GM18861 (cell line): ENCODE data around the gene NUP85.
"Not testable (repeated sequence)": the region's sequence is repeated elsewhere in the genome, so short reads cannot be mapped to it uniquely, and the experiment has no call there.

Source experiments
- ATAC-seq: cut with Tn5 transposase; IDR thresholded peaks from one replicate; pipeline ENCODE4 v1.9.1; 2021; ENCODE audit not compliant: unreplicated experiment

The NUP85 gene

DNA sequence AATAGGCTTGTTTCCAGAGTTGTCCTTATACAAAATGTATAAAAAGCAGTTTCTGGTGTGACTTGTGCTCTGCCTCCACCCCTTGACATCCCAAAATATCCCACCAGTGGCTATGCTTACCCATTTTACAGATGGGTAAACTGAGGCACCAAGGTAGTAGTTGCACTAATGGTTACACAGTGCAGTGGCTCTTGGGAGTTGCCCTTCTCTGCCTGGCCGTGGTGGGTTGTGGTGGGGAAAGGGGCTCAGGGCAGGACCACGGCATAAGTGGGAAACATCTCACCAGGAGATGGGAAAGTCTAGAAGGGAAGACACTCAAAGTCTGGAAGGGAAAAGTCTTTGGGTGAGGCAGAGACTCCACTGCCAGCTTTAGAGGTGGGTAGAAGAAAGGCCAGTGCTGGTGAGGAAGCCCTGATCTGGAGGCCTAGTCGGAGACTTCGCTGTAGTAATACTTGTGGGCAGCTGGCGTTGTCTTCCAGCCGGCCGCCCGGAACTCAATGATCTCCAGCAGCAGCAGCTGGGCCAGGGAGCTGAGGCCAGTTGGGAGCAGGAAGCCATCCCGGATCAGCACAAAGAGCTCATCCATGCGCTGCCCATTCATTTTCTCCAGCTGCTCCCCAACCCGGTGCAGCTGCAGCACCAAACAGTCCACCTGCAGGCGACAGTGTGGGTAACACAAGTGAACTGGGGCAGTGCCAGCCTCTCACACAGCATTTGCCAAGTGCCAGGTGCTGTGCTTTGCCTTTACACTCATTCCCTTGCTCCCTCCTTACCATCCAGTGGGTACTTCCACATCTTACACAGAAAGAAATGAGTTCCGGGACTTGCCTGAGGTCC lies 61.1 kb downstream of the NUP85 start:
- no peak for ATAC-seq

DNA sequence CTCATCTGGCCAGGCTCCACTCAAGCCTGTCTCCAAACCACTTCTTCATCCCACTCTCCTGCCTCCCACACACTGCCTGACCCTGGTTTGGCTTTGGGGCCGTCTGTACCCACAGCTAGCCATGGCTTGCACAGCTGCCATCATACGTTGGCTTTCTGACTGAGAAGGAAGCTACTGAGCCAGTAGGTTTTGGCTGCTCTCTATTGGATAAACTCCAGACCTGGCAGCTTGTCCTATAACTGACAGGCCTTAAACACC lies 61.6 kb downstream of the NUP85 start:
- no peak for ATAC-seq

DNA sequence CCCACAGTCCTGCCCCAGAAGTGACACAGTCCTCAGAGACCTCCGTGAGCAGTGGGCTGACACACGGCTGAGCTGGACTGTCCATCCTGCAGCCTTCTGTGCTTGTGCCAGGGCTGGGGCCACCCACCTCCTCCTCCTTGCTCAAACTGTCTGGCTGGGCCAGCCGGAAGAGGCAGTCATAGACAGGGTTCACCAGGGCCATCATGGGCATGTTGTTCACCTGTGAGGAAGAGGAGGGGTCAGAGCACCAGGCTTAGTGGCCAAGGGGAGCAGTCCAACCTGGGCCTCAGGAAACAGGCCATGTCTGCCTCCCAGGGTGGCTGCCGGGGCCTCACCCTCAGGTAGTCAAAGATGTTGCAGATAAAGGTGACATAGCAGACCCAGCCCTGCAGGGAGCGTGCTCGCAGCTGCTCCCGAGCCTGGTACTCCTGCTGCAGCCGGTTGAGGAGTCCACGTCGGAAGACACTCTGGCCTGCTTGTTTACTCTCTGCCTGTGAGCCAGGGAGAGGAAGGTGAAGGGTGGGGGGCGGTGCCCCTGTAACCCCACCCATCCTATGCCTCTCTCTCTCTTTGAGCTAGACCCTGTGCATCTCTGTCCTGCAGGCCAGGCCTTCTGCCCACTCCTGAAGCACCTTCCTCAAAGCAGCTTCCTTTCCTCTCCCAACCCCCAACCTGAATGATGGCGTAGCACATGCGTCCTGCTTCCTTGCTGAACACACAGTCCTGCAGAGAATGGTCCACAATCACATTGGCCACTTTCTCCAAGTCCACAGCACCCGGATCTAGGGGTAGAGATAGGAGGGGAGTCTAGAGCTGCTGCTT lies 62.1 kb downstream of the NUP85 start:
- ATAC-seq, result no peak

DNA sequence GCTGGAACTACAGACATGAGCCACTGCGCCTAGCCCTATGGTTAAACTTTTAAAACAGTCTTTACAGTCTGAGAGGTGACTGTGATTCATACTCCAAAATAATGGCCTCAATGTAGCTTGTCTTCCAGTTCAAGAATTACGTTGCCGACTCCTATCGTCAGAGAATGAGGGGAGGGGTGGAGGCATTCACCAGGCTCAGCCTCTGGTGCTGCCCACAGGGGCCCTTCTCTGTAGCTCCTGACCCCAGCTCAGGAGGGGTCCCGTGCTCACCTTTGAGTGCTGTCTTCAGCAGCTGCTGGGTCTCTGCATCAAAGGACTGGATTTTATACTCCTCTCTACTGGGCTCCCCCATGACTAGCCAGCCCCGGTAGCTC lies 64.4 kb downstream of the NUP85 start:
- ATAC-seq, result no peak

DNA sequence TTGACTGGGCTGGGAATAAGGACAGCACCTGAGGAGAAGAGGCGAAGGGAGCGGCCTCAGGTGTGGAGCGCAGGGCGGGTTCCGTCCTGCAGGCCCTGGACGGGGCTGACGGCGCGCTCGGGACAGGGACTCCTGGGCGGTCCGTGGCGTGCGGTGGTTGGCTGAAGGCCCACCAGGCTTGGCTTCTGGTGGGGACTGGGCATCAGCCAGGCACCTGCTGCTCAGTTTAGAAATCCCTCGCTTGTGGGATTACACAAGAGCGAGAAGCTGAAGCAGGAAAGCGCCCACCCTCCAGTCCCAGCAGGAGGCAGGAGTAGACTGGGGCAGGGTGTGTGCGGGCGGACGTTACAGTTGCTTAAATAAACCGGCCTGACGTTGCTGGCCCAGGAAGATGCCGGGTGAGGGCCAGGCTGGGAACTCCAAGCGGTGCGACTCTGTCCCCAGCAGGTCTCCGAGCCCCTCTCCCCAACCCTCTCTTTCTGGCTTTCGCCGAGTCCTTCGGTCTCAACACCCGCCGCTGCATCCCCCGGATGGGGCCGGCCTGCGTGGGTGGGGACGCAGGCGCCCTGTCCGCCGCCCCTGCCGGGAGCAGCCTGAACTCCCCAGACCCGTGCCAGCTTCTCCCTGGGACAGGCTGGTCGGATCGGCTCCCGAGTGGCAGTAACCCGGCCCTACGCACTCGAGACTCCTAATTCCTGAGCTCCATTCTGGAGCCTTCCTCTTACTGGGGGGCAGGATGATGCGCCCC lies 64.9 kb downstream of the NUP85 start:
- ATAC-seq, result peak; percentile 19

DNA sequence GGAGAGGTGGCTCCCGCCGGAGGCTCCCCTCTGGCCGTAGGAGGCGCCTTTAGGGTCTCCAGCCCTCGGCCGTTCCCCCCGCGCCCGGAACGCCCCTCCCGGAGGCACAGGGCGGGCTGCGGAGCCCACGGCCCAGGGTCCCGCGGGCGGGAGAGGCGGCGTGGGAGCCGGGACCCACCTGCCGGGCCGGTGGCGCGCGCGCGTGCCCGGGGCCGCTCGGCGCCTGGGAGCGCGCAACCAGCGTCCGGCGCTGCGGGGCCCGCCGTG lies 65.4 kb downstream of the NUP85 start, which contains the start of gene MIF4GD:
Gene MIF4GD, minus strand, starts transcription at position 266 of the 267 bp plus-strand sequence. CDS start 1,036 bp downstream, outside the sequence.
- peak; percentile 16 for ATAC-seq

DNA sequence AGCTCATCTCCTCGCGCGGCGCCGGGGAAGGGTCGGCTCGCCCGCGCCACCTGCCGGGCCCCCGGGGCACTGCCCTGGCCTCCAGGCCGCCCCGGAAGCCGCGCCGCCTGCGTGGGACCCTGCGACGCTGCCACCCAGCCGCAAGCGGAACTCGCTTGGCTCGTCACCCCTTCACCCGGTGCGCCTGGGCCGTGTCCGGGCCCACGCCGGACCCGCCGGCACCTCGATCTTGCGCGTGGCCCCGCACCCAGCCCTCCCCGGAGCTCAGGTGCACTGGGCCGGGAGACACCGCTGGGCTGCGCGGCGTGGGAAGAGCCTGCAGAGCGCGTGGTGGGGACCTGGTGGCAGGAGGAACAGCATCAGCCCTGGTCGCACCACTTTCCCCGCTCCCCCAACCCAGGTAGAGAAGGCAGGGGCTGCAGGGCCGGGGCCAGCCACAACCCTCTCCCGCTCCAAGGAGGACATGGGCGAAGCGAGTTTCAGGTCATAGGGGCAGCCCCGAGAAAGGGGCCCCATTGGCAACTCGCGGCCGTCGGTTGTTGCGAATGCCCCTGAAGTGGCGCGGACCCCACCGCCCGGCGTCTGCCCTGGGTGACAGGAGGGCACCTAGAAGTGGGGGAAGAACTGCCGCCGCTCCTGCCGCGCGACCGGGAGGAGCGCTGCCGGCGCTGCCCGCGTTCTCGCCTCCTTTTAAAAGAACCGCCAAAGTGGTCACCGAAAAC lies 65.9 kb downstream of the NUP85 start:
- peak; percentile 56 for ATAC-seq

DNA sequence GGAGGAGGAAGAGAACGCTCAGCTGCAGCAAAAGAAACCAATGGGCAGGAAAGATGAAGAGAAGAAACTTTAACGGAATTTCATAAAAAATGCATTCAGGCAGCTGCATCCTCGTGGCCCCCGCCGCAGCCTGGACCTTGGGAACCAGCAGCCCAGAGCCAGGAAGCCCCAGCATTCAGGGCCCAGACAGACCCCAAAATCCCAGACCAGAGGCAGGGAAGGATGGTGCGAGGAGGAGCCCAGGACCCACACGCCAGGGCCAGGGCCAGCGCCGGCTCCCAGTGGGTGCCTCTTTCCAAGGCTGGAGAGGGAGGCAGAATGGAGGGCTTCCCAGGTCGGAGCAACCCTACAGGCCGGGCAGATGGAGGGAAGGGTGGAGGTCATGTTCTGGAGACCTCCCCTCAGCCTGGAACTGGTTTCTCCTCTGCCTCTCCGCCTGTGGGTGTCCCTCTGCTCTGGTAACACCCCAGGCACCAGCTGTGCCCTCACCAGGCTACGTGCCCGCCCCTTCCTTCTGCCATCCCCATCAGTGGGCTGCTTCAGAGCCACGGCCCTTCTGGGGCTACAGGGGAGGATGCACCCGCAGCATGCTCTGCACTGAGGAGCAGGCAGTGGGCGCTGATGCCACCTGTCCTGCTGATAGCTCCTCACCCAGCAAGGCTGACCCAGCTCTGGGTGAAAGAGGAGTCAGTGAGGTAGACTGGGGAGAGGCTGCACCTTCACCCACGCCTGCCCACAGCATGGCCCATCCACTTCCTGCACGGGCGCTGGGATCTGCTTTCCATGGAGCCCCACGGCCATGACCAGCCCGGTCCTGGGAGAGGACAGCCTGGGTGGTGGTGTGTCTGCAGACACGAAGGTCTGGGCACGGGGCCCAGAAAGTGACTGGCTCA lies 66.7 kb downstream of the NUP85 start:
- no peak for ATAC-seq

DNA sequence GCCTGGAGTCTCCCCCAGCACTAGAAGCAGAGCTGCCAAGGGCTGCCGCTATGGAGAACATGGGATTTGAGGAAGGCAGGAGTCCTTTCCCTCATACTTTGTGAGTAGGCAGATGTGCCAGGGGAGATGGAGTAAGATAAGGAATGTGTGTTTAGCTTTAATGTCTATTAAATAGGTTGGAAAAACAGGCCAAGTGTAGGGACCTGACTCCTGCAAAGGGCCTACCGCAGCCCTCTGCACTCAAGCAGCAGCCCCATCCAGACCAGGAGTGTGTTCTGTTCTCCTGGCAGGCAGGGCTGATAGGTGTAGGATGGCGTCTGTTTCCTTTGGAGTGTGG lies 67.3 kb downstream of the NUP85 start:
- ATAC-seq, result no peak

DNA sequence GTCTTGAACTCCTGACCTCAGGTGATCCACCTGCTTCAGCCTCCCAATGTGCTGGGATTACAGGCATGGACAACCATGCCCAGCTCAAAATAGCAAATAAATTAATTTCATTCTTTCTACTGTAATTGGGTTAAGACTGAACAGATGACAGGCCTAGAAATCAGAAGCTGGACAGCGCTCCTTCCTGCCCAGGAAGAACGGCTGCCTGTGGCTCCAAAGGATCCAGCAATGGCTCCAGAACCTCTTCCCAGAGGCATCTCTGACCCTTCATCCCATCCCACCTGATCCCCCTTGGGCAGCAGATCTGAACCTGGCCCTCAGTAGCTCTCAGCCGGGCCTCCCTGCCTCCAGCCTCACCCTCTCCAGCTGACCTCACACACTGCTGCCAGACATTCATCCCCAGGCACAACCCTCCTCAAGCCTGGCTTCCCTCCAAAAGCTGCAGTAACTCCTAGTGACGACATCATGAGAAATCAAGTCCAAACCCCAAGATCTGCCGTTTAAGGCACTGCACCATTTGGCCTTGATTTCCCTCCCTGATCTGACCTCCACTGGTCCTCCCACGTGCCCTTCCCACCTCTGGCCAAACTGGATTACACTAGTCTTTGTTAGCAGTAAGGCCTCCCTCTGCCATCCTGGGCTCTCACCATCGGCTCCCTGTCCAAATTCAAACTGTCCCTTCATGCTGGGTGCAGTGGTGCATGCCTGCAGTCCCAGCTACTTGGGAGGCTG lies 68.7 kb downstream of the NUP85 start:
- ATAC-seq, result no peak

DNA sequence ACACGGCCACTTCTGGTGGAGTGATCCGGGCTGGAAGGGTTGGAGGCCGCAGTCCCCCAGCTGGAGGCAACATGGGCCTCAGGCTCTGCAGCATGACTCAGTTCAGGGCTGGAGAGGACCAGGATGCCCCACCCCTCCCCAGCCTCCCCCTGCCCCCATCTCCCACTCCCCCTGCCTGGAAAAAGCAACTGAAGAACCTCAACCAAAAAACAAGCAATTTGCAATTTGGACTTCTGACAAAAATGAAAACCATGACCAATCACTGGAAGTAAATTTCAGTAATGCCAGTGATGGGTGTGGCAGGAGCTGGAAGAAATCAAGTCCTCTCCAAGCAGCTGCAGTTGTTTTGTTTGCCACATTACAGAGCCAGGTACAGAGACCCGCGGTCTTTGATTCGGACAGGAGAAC lies 72.2 kb downstream of the NUP85 start:
- ATAC-seq, result no peak

DNA sequence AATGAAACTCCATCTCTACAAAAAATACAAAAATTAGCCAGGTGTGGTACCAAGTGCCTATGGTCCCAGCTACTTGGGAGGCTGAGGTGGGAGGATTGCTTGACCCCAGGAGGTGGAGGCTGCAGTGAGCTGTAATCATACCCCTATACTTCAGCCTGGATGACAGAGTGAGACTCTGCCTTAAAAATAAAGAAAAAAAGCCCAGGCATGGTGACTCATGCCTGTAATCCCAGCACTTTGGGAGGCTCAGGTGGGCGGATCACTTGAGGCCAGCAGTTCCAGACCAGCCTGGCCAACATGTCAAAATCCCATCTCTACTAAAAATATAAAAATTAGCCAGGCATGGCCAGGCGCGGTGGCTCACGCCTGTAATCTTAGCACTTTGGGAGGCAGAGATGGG lies 74.7 kb downstream of the NUP85 start:
- not testable (repeated sequence) for ATAC-seq

DNA sequence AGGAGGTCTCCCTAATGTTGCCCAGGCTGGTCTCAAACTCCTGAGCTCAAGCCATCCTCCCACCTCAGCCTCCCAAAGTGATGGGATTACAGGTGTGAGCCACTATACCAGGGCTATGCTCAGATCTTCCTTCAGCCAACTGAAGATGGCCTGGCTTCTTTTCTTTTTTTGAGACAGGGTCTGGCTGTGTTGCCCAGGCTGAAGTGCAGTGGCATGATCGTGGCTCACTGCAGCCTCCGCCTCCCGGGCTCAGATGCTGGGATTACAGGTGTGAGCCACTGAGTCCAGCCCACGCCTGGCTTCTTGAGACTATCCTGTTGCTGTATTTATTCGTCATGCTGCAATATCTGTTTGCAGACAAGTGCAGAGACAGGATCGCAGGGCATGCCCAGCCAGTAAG lies 79.6 kb downstream of the NUP85 start:
- no peak for ATAC-seq
